Skeletal muscle satellite cell (primary cell): ENCODE measurements around the gene OTUD1.

ENCODE experiments used
- H3K27me3 ChIP-seq: 2 replicates; pipeline ENCODE4 v1.7.0; 2013; ENCODE audit warnings: low read length; ENCODE audit not compliant: control insufficient read depth, insufficient read depth
- H3K36me3 ChIP-seq: 2 replicates; pipeline ENCODE4 v1.7.0; 2013; ENCODE audit warnings: mild to moderate bottlenecking, control low read depth, low read length; ENCODE audit not compliant: insufficient read depth
- H3K4me1 ChIP-seq: 2 replicates; pipeline ENCODE4 v1.7.0; 2013; ENCODE audit warnings: low read length; ENCODE audit not compliant: control insufficient read depth, insufficient read depth
- H3K4me2 ChIP-seq: 2 replicates; pipeline ENCODE4 v1.7.0; 2013; ENCODE audit warnings: mild to moderate bottlenecking, low read length
- H3K4me3 ChIP-seq: 2 replicates; pipeline ENCODE4 v1.7.0; 2013; ENCODE audit warnings: low read length
- H3K9ac ChIP-seq: 2 replicates; pipeline ENCODE4 v1.7.0; 2013; ENCODE audit warnings: mild to moderate bottlenecking, low read depth, low read length, moderate library complexity
- H3K9me3 ChIP-seq: replicated peaks from 2 replicates; pipeline ENCODE4 v1.7.0; 2013; ENCODE audit warnings: mild to moderate bottlenecking, control low read depth, low read length

Gene OTUD1

DNA sequence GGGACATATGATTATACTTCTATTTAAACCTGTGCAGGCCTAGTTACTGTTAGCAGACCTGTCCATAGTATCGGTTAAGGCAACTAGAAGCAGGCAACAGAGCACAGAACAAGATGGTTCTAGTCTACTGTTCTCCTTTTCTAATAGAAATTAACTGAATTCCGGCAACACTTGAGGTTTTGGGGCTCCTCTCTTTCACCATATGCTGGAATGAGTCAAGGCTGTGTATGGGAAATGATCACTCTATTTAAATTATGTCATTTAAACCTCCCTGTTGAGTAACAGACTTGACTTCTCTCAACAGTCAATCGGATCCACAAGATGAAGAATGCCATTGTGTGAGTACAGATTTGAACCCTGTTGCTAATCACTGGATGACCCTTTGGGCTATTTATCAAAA, 6.2 kb upstream of the OTUD1 start:
- H3K9ac ChIP-seq: no peak overlapping the region

DNA sequence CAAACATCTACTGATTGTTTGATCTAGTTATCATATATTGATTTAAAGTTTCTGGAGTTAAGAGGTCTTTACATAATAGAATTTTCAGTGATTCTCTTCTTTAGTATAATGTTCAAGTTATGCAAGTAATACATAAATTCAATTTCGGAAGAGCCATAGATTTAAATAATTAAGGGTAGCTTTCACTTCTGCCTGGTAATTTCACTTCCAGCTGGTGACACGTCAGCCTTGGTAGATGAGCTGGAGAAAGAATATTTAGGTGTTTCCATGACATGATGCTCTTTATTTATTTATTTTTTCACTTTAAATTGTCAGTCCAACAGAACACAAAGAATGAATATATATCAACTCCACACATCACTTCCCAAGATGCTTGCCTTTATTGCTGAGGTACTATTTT, 5.2 kb upstream of the OTUD1 start:
- Histone ChIP-seq H3K9ac (no peak overlapping the region), H3K4me3 (no peak overlapping the region), H3K4me1 (peaks cover 4% of the 10 kb centered on the region), H3K36me3 (no peaks in the 10 kb centered on the region), H3K9me3 (no peaks in the 10 kb centered on the region), H3K27me3 (no peaks in the 10 kb centered on the region), H3K4me2 (no peak overlapping the region)

More for the DNA sequence above, 6.2 kb upstream of the OTUD1 start:
- no peaks in the 10 kb centered on the region for H3K36me3 ChIP-seq
- H3K4me3 ChIP-seq: no peak overlapping the region
- H3K27me3 ChIP-seq: no peaks in the 10 kb centered on the region
- H3K4me1 ChIP-seq: no peaks in the 10 kb centered on the region
- H3K9me3 ChIP-seq: no peaks in the 10 kb centered on the region
- no peak overlapping the region for H3K4me2 ChIP-seq

DNA sequence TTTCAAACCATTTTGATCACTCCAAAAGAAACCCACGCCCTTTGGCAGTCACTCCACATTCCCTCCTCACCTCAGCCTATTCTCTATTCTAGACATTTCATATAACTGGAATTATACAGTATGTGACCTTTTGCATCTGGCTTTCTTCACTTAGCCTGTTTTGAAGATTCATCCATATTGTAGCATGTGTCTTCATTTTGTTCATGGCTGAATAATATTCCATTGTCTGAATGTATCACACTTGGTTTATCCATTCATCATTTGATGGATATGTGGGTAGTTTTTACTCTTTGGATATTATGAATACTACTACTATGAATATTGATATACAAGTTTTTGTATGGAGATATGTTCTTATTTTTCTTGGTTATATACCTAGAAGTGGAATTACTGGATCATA, 3.5 kb upstream of the OTUD1 start:
- Histone ChIP-seq H3K4me1 (peaks cover 6% of the 10 kb centered on the region), H3K27me3 (no peaks in the 10 kb centered on the region), H3K4me2 (no peak overlapping the region), H3K9ac (no peak overlapping the region), H3K4me3 (no peak overlapping the region), H3K36me3 (no peaks in the 10 kb centered on the region), H3K9me3 (no peaks in the 10 kb centered on the region)

DNA sequence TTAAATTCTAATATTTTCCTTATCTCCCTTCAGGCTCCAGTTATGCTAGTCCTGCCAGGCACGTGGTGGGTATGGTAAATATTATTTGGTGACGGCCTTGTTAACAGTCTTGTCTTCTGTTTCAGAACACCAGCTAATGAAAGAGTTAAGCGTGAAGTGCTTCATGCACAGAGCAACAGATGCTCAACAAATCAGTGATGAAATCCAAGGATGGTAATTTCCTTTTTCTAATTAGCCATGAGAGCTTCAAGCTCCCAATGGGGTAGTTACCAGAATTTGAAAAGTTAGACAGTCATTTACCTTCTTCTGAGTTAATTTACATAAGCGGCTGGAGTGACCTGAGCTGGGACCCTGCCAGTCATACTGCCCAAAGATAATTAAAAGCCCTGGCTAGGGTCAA, 1.9 kb upstream of the OTUD1 start:
- H3K4me3 ChIP-seq: no peak overlapping the region
- peaks cover 20% of the 10 kb centered on the region for H3K4me1 ChIP-seq
- no peaks in the 10 kb centered on the region for H3K27me3 ChIP-seq
- H3K4me2 ChIP-seq: no peak overlapping the region
- H3K9me3 ChIP-seq: no peaks in the 10 kb centered on the region
- no peak overlapping the region for H3K9ac ChIP-seq
- no peaks in the 10 kb centered on the region for H3K36me3 ChIP-seq

DNA sequence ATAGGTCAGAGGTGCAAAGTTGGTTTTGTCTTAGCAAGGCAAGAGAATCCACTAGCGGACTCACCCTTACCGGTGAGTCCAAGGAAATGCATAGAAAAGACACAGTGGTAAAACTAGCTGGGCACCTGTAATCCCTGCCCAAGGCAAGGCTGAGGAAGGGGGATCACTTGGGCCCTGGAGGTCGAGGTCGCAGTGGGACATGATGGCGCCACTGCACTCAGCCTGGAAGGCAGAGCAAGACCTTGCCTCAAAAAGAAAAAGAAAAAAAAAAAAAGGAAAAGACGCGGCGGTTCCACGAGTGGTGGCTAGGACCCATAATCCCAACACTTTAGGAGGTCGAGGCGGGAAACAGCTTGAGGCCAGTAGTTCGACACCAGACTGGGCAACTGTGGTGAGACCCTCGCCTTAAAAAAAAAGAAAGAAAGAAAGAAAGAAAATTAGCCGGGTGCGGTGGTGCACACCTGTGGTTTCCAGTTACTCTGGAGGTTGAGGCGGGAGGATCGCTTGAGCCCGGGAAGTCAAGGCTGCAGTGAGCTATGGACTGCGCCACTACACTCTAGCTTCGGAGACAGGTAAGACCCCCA, 820 bp upstream of the OTUD1 start:
- Histone ChIP-seq H3K27me3 (no peaks in the 10 kb centered on the region), H3K9me3 (no peaks in the 10 kb centered on the region), H3K9ac (peak overlapping the region; percentile 92), H3K36me3 (no peaks in the 10 kb centered on the region), H3K4me2 (peak overlapping the region; percentile 89), H3K4me3 (peak overlapping the region; percentile 89), H3K4me1 (peaks cover 20% of the 10 kb centered on the region)

DNA sequence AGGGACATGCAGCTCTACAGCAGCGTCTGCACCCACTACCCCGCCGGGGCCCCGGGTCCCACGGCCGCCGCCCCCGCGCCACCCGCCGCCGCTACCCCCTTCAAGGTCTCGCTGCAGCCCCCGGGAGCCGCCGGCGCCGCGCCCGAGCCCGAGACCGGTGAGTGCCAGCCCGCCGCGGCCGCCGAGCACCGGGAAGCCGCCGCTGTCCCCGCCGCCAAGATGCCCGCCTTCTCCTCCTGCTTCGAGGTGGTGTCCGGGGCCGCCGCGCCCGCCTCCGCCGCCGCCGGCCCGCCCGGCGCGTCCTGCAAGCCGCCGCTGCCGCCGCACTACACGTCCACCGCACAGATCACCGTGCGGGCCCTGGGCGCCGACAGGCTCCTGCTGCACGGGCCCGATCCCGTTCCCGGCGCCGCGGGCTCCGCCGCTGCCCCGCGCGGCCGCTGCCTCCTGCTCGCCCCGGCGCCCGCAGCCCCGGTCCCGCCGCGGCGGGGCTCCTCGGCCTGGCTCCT, 631 bp downstream of the OTUD1 start:
- peak overlapping the region; percentile 89 for H3K4me3 ChIP-seq
- H3K4me2 ChIP-seq: peak overlapping the region; percentile 89
- no peaks in the 10 kb centered on the region for H3K27me3 ChIP-seq
- peaks cover 20% of the 10 kb centered on the region for H3K4me1 ChIP-seq
- no peaks in the 10 kb centered on the region for H3K36me3 ChIP-seq
- H3K9me3 ChIP-seq: no peaks in the 10 kb centered on the region
- H3K9ac ChIP-seq: peak overlapping the region; percentile 92

- Histone ChIP-seq H3K9me3 (no peaks in the 10 kb centered on the region), H3K27me3 (no peaks in the 10 kb centered on the region), H3K9ac (peak overlapping the region; percentile 92), H3K4me2 (peak overlapping the region; percentile 89), H3K4me1 (peaks cover 20% of the 10 kb centered on the region), H3K36me3 (no peaks in the 10 kb centered on the region), H3K4me3 (peak overlapping the region; percentile 89)
Observed at GRCh38 chr10:23439961-23440889, 1.4 kb downstream of the OTUD1 start.

DNA sequence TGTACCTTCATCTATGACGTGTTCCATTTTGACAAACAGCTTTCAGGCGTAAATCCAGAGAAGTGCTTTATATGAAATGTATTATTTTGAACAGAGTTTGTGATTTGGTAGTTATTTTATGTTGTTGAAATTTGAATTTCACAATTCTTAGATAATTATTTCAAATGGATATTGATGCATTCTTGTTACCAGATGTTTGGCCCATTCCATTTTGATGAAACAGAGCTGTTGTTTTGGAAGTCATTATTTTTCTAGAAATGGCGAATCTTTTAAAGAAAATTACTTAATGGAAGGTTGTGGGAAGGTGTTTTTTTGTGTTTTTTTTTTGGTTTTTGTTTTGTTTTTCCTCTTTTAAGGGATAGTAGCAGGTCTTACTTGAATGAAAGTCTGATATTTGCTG, 2.4 kb downstream of the OTUD1 start:
- Histone ChIP-seq H3K9ac (peak overlapping the region; percentile 92), H3K4me2 (peak overlapping the region; percentile 89), H3K4me3 (peak overlapping the region; percentile 89), H3K9me3 (no peaks in the 10 kb centered on the region), H3K36me3 (no peaks in the 10 kb centered on the region), H3K4me1 (peaks cover 20% of the 10 kb centered on the region), H3K27me3 (no peaks in the 10 kb centered on the region)

DNA sequence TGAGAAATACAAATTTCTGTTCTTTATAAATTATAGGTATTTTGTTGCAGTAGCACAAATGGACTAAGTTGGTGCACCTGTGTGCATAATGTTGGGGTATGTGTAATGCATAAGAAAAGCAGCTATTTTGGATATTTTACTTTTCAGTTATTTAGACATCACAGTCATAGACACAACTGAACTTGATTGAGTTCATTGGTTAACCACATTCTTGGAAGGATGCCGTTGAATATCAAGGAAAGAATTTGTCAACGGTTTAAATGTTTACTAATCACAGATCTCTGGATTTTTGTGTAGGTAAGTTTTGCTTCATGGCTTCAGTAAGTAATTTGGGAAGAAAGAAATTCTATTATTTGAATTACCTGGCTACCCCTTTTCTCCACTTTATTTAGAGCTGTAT, 4.1 kb downstream of the OTUD1 start:
- no peaks in the 10 kb centered on the region for H3K27me3 ChIP-seq
- no peak overlapping the region for H3K4me3 ChIP-seq
- H3K36me3 ChIP-seq: no peaks in the 10 kb centered on the region
- peaks cover 20% of the 10 kb centered on the region for H3K4me1 ChIP-seq
- H3K9me3 ChIP-seq: no peaks in the 10 kb centered on the region
- no peak overlapping the region for H3K9ac ChIP-seq
- no peak overlapping the region for H3K4me2 ChIP-seq

- no peaks in the 10 kb centered on the region for H3K9me3 ChIP-seq
- H3K4me2 ChIP-seq: no peak overlapping the region
- peaks cover 11% of the 10 kb centered on the region for H3K4me1 ChIP-seq
- no peak overlapping the region for H3K4me3 ChIP-seq
- H3K9ac ChIP-seq: no peak overlapping the region
- no peaks in the 10 kb centered on the region for H3K27me3 ChIP-seq
- no peaks in the 10 kb centered on the region for H3K36me3 ChIP-seq
Observed at GRCh38 chr10:23445591-23445990, 6.7 kb downstream of the OTUD1 start.

- no peak overlapping the region for H3K9ac ChIP-seq
- H3K4me1 ChIP-seq: no peaks in the 10 kb centered on the region
- no peaks in the 10 kb centered on the region for H3K9me3 ChIP-seq
- no peaks in the 10 kb centered on the region for H3K36me3 ChIP-seq
- H3K4me2 ChIP-seq: no peak overlapping the region
- no peak overlapping the region for H3K4me3 ChIP-seq
- no peaks in the 10 kb centered on the region for H3K27me3 ChIP-seq
Observed at GRCh38 chr10:23448323-23448722, 9.4 kb downstream of the OTUD1 start.
